Measurements from ENCODE around the gene ANAPC7. TPM values are rescaled to one million over a fixed set of nuclear protein-coding genes. Genes with fewer than 3 reads are reported as not detected.

The ANAPC7 gene
- polyA plus RNA-seq, 1 of the 3 experiments (the other 2 are of a cell fraction) = 58.9 TPM

GRCh38 chr12:110344657-110345056 is 58.9 kb downstream of the ANAPC7 start:
- Histone ChIP-seq H3K4me3 (ENCODE audit: low read depth in 2 of 2, low read length in 1 of 2) (no peak overlapping the region), H3F3A (replicated peaks; ENCODE audit: insufficient read depth) (peaks cover 18% of the 10 kb centered on the region), H3K79me2 (ENCODE audit: insufficient read depth) (peaks cover 20% of the 10 kb centered on the region; the same call in 1 of the 2 replicates), H3K9me3 (no peaks in the 10 kb centered on the region), H3K9me2 (no peaks in the 10 kb centered on the region), H3K27ac (ENCODE audit: low read depth in 2 of 2, low read length in 1 of 2) (no peak overlapping the region), H3K4me1 (ENCODE audit: control insufficient read depth in 1 of 2, insufficient read depth in 2 of 2, low read depth in 1 of 2, low read length in 1 of 2) (peaks cover 0 to 7% of the 10 kb centered on the region in 2 experiments; a peak in 1 of 4 replicates), H4K20me1 (ENCODE audit: insufficient read depth) (no peaks in the 10 kb centered on the region), H2AFZ (ENCODE audit: low read depth) (no peak overlapping the region), H3K27me3 (ENCODE audit: insufficient read depth) (no peaks in the 10 kb centered on the region), H3K36me3 (replicated peaks in 1 of 2; ENCODE audit: control insufficient read depth in 1 of 2, insufficient read depth in 2 of 2, low read length in 1 of 2) (peaks cover 92 to 95% of the 10 kb centered on the region in 2 experiments), H3K9ac (no peak overlapping the region), H3K4me2 (no peak overlapping the region)
- no peak for DNase-seq
- WGBS (ENCODE audit: low lambda C conversion rate) = 99% methylated on average over 6 of the region's 11 CpGs
- TF ChIP-seq EZH2phosphoT487 (IDR thresholded peaks at IDR 0.05; ENCODE audit: borderline replicate concordance, low read depth) (no peak), SIN3A (IDR thresholded peaks at IDR 0.05; ENCODE audit: borderline replicate concordance, low read depth, low read length) (no peak), TEAD4 (IDR thresholded peaks at IDR 0.05; ENCODE audit: borderline replicate concordance, insufficient read depth) (no peak), RXRA (IDR thresholded peaks at IDR 0.05; ENCODE audit: borderline replicate concordance, low read depth) (no peak), YY1 (IDR thresholded peaks at IDR 0.05; ENCODE audit: low read depth) (no peak)
- TF ChIP-seq, protein P1, sequence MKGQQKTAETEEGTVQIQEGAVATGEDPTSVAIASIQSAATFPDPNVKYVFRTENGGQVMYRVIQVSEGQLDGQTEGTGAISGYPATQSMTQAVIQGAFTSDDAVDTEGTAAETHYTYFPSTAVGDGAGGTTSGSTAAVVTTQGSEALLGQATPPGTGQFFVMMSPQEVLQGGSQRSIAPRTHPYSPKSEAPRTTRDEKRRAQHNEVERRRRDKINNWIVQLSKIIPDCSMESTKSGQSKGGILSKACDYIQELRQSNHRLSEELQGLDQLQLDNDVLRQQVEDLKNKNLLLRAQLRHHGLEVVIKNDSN (IDR thresholded peaks at IDR 0.05; ENCODE audit: borderline replicate concordance, low read depth) = no peak
- ChIA-PET CTCF (no interaction called here), POLR2A (no interaction called here)

DNA sequence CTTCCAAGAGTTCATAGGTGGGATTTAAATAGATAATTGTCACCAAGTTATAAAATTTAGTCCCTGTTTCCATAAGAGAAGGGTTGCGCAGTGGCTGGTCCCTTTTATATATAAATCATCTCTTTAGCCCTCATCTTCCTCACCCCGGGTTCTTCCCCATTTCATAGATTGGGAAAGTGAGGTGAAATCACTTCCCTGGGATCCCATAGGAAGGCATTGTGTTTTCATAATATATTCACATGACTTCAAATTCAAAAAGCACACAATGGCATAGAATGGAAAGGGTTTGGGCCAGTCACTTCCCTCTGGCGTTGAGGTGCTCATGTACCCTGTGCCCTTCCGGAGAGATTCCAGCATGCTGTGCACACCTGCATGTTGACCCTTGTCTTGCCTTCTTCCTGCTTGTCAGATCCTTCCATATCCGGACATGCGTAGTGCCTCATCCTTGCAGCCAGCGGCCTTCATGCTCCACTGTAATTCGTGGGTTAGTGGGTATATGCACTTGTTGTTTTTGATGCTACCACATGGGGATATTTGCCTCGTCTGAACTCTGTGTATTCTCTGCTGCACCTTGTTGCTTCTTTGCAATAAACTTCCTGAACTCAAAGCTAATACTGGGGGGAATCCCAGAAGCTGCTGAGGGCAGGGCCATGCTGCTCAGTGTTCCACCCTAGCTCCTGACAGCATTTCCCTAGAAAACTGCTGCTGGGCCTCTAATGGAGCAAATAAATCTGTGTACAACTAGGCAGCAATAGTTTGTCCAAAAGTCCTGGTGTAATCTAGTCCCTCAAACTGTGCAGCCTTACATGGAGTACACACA is 59.6 kb downstream of the ANAPC7 start:
- DNase-seq = no peak
- Histone ChIP-seq H3K9me2 (no peaks in the 10 kb centered on the region), H4K20me1 (ENCODE audit: insufficient read depth) (no peaks in the 10 kb centered on the region), H3F3A (replicated peaks; ENCODE audit: insufficient read depth) (peaks cover 18% of the 10 kb centered on the region), H2AFZ (ENCODE audit: low read depth) (no peak overlapping the region), H3K4me2 (no peak overlapping the region), H3K4me1 (ENCODE audit: control insufficient read depth in 1 of 2, insufficient read depth in 2 of 2, low read depth in 1 of 2, low read length in 1 of 2) (0 out of 4 replicates have a peak, but pooled peaks cover 0 to 7% of the 10 kb centered on the region in 2 experiments), H3K4me3 (ENCODE audit: low read depth in 2 of 2, low read length in 1 of 2) (no peak overlapping the region), H3K27me3 (ENCODE audit: insufficient read depth) (no peaks in the 10 kb centered on the region), H3K27ac (ENCODE audit: low read depth in 2 of 2, low read length in 1 of 2) (no peak overlapping the region; a peak in 1 of 4 replicates), H3K9ac (no peak overlapping the region), H3K79me2 (ENCODE audit: insufficient read depth) (peaks cover 26% of the 10 kb centered on the region; the same call in 1 of the 2 replicates), H3K36me3 (replicated peaks in 1 of 2; ENCODE audit: control insufficient read depth in 1 of 2, insufficient read depth in 2 of 2, low read length in 1 of 2) (peaks cover 92 to 95% of the 10 kb centered on the region in 2 experiments), H3K9me3 (no peaks in the 10 kb centered on the region)
- TF ChIP-seq, protein P2, sequence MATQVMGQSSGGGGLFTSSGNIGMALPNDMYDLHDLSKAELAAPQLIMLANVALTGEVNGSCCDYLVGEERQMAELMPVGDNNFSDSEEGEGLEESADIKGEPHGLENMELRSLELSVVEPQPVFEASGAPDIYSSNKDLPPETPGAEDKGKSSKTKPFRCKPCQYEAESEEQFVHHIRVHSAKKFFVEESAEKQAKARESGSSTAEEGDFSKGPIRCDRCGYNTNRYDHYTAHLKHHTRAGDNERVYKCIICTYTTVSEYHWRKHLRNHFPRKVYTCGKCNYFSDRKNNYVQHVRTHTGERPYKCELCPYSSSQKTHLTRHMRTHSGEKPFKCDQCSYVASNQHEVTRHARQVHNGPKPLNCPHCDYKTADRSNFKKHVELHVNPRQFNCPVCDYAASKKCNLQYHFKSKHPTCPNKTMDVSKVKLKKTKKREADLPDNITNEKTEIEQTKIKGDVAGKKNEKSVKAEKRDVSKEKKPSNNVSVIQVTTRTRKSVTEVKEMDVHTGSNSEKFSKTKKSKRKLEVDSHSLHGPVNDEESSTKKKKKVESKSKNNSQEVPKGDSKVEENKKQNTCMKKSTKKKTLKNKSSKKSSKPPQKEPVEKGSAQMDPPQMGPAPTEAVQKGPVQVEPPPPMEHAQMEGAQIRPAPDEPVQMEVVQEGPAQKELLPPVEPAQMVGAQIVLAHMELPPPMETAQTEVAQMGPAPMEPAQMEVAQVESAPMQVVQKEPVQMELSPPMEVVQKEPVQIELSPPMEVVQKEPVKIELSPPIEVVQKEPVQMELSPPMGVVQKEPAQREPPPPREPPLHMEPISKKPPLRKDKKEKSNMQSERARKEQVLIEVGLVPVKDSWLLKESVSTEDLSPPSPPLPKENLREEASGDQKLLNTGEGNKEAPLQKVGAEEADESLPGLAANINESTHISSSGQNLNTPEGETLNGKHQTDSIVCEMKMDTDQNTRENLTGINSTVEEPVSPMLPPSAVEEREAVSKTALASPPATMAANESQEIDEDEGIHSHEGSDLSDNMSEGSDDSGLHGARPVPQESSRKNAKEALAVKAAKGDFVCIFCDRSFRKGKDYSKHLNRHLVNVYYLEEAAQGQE (IDR thresholded peaks at IDR 0.05; ENCODE audit: low read depth, low read length) = no peak
- TF ChIP-seq RCOR1 (IDR thresholded peaks at IDR 0.05; ENCODE audit: low read length) (no peak), EP300 (IDR thresholded peaks at IDR 0.05; ENCODE audit: borderline replicate concordance in 1 of 2, low read depth in 1 of 2, low read length in 1 of 2) (no peak), TCF12 (IDR thresholded peaks at IDR 0.05) (no peak), CHD2 (IDR thresholded peaks at IDR 0.05; ENCODE audit: low read length, partially characterized antibody) (no peak), NRF1 (IDR thresholded peaks at IDR 0.05; ENCODE audit: low read depth, low read length) (no peak), TAF1 (IDR thresholded peaks at IDR 0.05; ENCODE audit: borderline replicate concordance, low read depth, low read length) (no peak), RFX5 (IDR thresholded peaks at IDR 0.05; ENCODE audit: low read length) (no peak), USF2 (IDR thresholded peaks at IDR 0.05; ENCODE audit: borderline replicate concordance, low read depth, low read length) (no peak), MXI1 (IDR thresholded peaks at IDR 0.05; ENCODE audit: low read depth, low read length) (no peak), ELF1 (IDR thresholded peaks at IDR 0.05) (no peak), SMC3 (IDR thresholded peaks at IDR 0.05; ENCODE audit: low read depth, low read length) (no peak), GABPA (IDR thresholded peaks at IDR 0.05; ENCODE audit: low read depth) (no peak), GATA2 (CRISPR knock-in tag; IDR thresholded peaks at IDR 0.05) (no peak), RXRA (IDR thresholded peaks at IDR 0.05; ENCODE audit: borderline replicate concordance, low read depth) (no peak), JUND (IDR thresholded peaks at IDR 0.05) (no peak)
- POLR2A ChIA-PET = no interaction called here
- 91% methylated on average over 9 of the region's 9 CpGs for WGBS (ENCODE audit: low lambda C conversion rate)
- CTCF ChIA-PET = no interaction called here

Data from SK-N-SH (cell line).